GM23248 (cell line): ENCODE data around the gene TADA2A. TPM values are rescaled to one million over a fixed set of nuclear protein-coding genes. Genes with fewer than 3 reads are reported as not detected.
A peak's percentile ranks its signal among the peaks of the same experiment; 100 is the strongest.
"Not testable (repeated sequence)": the region's sequence is repeated elsewhere in the genome, so short reads cannot be mapped to it uniquely, and the experiment has no call there.

Experiments used
- DNase-seq: peaks from one replicate; pipeline ENCODE4 v3.0.0-alpha.2; 2015
- H2AFZ ChIP-seq: fragments of 200-600 bp; sonication (generic); 2 replicates; pipeline ENCODE4 v1.6.1; 2016; ENCODE audit warnings: antibody characterized with exemption
- H3F3A ChIP-seq: fragments of 200-600 bp; sonication (generic); 2 replicates; pipeline ENCODE4 v1.6.1; 2016; ENCODE audit warnings: mild to moderate bottlenecking, antibody characterized with exemption, mixed run types; ENCODE audit not compliant: insufficient read depth
- H3K27ac ChIP-seq: fragments of 200-600 bp; sonication (generic); 2 replicates; pipeline ENCODE4 v1.5.1; 2016; ENCODE audit warnings: mild to moderate bottlenecking
- H3K27me3 ChIP-seq: fragments of 200-600 bp; sonication (generic); replicated peaks from 2 replicates; pipeline ENCODE4 v1.6.1; 2016; ENCODE audit warnings: mild to moderate bottlenecking; ENCODE audit not compliant: insufficient read depth
- H3K36me3 ChIP-seq: fragments of 200-600 bp; sonication (generic); 2 replicates; pipeline ENCODE4 v1.6.1; 2016; ENCODE audit warnings: low read depth, mild to moderate bottlenecking
- H3K4me1 ChIP-seq: fragments of 200-600 bp; sonication (generic); 2 replicates; pipeline ENCODE4 v1.6.1; 2016; ENCODE audit warnings: mild to moderate bottlenecking; ENCODE audit not compliant: insufficient read depth
- H3K4me2 ChIP-seq: fragments of 200-600 bp; sonication (generic); one replicate; pipeline ENCODE4 v1.6.1; 2016; ENCODE audit warnings: mild to moderate bottlenecking; ENCODE audit not compliant: unreplicated experiment
- H3K4me3 ChIP-seq: fragments of 200-600 bp; sonication (generic); 2 replicates; pipeline ENCODE4 v1.5.1; 2016; ENCODE audit warnings: mild to moderate bottlenecking
- H3K79me2 ChIP-seq: fragments of 200-600 bp; sonication (generic); 2 replicates; pipeline ENCODE4 v1.6.1; 2016; ENCODE audit warnings: mild to moderate bottlenecking; ENCODE audit not compliant: insufficient read depth
- H3K9ac ChIP-seq: fragments of 200-600 bp; sonication (generic); 2 replicates; pipeline ENCODE4 v1.6.1; 2016; ENCODE audit warnings: mild to moderate bottlenecking
- H3K9me2 ChIP-seq: fragments of 200-600 bp; sonication (generic); 2 replicates; pipeline ENCODE4 v1.6.1; 2016; ENCODE audit warnings: mixed run types, mild to moderate bottlenecking, moderate library complexity; ENCODE audit not compliant: insufficient read depth
- H3K9me3 ChIP-seq: fragments of 200-600 bp; sonication (generic); one replicate; pipeline ENCODE4 v1.6.1; 2017; ENCODE audit warnings: low read depth
- H4K20me1 ChIP-seq: fragments of 200-600 bp; sonication (generic); 2 replicates; pipeline ENCODE4 v1.6.0; 2016; ENCODE audit not compliant: insufficient read depth
- EZH2 ChIP-seq: fragments of 200-600 bp; sonication (generic); IDR thresholded peaks from 2 replicates; pipeline ENCODE4 v1.6.1; 2018; ENCODE audit warnings: antibody characterized with exemption, mild to moderate bottlenecking; ENCODE audit not compliant: insufficient read depth, poor library complexity, severe bottlenecking
- EZH2phosphoT487 ChIP-seq: fragments of 200-600 bp; sonication (generic); IDR thresholded peaks from 2 replicates; pipeline ENCODE4 v1.6.1; 2018; ENCODE audit warnings: antibody characterized with exemption, moderate library complexity, mild to moderate bottlenecking, low read depth; ENCODE audit not compliant: insufficient read depth
- WGBS, 2 experiments: methylation state at CpG; one replicate each; pipeline ENCODE4 v1.1.6; 2015 to 2017; ENCODE audit warnings: low lambda C conversion rate in 2 of 2, low coverage in 1 of 2; ENCODE audit errors: missing lambda C conversion rate in 2 of 2; 5-methylcytosine and 5-hydroxymethylcytosine counted together
- in situ Hi-C: fragments of 300-500 bp; cut with MboI; formaldehyde crosslinking; loops from 2 replicates; pipeline ENCODE4 v1.15.0; 2020
- polyA plus RNA-seq: library from polyadenylated mRNA; unstranded; fragments of >200 nt; fragmentation: Nextera tagmentation; extraction: Ambion mirVana; gene quantifications from 2 replicates; pipeline ENCODE4 v1.2.1, GENCODE V29; 2016
- total RNA-seq: library from RNA; depleted of rRNA; stranded (reverse); fragments of >200 nt; shearing (Covaris generic); gene quantifications from 2 replicates; pipeline ENCODE4 v1.2.3, GENCODE V29; 2014

The TADA2A gene
- total and polyA plus RNA-seq, 2 experiments from 2014 or later, result 16.7 to 18.3 TPM

DNA sequence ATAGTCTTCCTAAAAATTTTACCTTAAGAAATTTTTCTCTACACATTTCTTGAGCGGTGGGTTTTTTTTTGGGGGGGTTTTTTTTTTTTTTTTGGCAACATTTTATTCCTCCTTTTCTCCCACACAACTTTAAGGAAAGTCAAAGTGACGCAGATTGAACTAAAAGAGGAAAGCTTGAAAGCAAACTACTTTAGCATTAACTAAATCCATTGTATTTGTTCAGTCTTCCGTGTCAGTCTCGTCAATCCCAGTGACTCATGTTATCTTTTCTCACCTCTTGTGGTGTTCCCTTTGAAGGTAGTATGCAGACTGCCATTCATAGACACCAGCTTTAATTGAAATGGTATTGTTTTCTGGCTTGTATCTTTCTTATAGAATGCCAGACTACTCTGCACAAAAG lies 39.3 kb downstream of the TADA2A start:
- H3K4me3 ChIP-seq, result no peak overlapping the region
- peaks cover 23% of the 10 kb centered on the region for H3F3A ChIP-seq
- no peak overlapping the region for H3K27ac ChIP-seq
- no peak overlapping the region for H3K9ac ChIP-seq
- no peak overlapping the region for H2AFZ ChIP-seq
- no peaks in the 10 kb centered on the region for H4K20me1 ChIP-seq
- no peak for TF ChIP-seq EZH2phosphoT487
- TF ChIP-seq EZH2, result no peak
- no peaks in the 10 kb centered on the region for H3K27me3 ChIP-seq
- WGBS, 2 experiments, result 97 to 99% methylated on average over 4 of the region's 4 CpGs
- in situ Hi-C loops, result no loop called here
- no peaks in the 10 kb centered on the region for H3K9me3 ChIP-seq
- peaks cover 20% of the 10 kb centered on the region for H3K79me2 ChIP-seq
- H3K9me2 ChIP-seq, result no peaks in the 10 kb centered on the region
- no peak overlapping the region for H3K4me2 ChIP-seq
- peaks cover 26% of the 10 kb centered on the region for H3K36me3 ChIP-seq
- H3K4me1 ChIP-seq, result peaks cover 19% of the 10 kb centered on the region
- DNase-seq, result no peak

- Histone ChIP-seq H3K4me3 (no peak overlapping the region), H3K4me1 (peaks cover 21% of the 10 kb centered on the region), H3K79me2 (peaks cover 33% of the 10 kb centered on the region), H4K20me1 (no peaks in the 10 kb centered on the region), H3K4me2 (peak overlapping the region; percentile 15), H3K9me2 (no peaks in the 10 kb centered on the region), H3K27me3 (no peaks in the 10 kb centered on the region), H3F3A (peaks cover 23% of the 10 kb centered on the region), H3K36me3 (peaks cover 18% of the 10 kb centered on the region), H3K27ac (peak overlapping the region; percentile 63), H3K9ac (peak overlapping the region; percentile 13; the same call in 1 of the 2 replicates), H3K9me3 (no peaks in the 10 kb centered on the region), H2AFZ (no peak overlapping the region)
- in situ Hi-C loops, result no loop called here
- DNase-seq, result peak; percentile 83
- TF ChIP-seq EZH2 (no peak), EZH2phosphoT487 (no peak)
- 86 to 95% methylated on average over 1 of the region's 1 CpG for whole genome bisulfite sequencing, 2 experiments
Measured at GRCh38 chr17:37447641-37448040, 41.0 kb downstream of the TADA2A start.

- no peaks in the 10 kb centered on the region for H3K27me3 ChIP-seq
- H3K9ac ChIP-seq, result no peak overlapping the region
- H3K4me1 ChIP-seq, result peaks cover 34% of the 10 kb centered on the region
- H3K27ac ChIP-seq, result no peak overlapping the region
- no peak for DNase-seq
- H3K4me2 ChIP-seq, result no peak overlapping the region
- H3K36me3 ChIP-seq, result peaks cover 9% of the 10 kb centered on the region; the same call in 1 of the 2 replicates
- no peak overlapping the region for H3K4me3 ChIP-seq
- H3K9me3 ChIP-seq, result no peaks in the 10 kb centered on the region
- 97 to 100% methylated on average over 6 of the region's 6 CpGs for WGBS, 2 experiments
- no peaks in the 10 kb centered on the region for H3K9me2 ChIP-seq
- TF ChIP-seq EZH2 (no peak), EZH2phosphoT487 (no peak)
- peaks cover 36% of the 10 kb centered on the region for H3K79me2 ChIP-seq
- in situ Hi-C loops, result no loop called here
- H4K20me1 ChIP-seq, result no peaks in the 10 kb centered on the region
- no peak overlapping the region for H2AFZ ChIP-seq
- peaks cover 28% of the 10 kb centered on the region for H3F3A ChIP-seq
Measured at GRCh38 chr17:37450112-37450511, 43.4 kb downstream of the TADA2A start.

GRCh38 chr17:37457801-37458200 lies 51.1 kb downstream of the TADA2A start:
- H3K9me3 ChIP-seq, H3K79me2 ChIP-seq, H2AFZ ChIP-seq, DNase-seq, H3K4me3 ChIP-seq, H4K20me1 ChIP-seq, H3K36me3 ChIP-seq, H3K27me3 ChIP-seq, H3K9me2 ChIP-seq, H3K4me2 ChIP-seq, H3K9ac ChIP-seq, in situ Hi-C loops, H3K27ac ChIP-seq: not testable (repeated sequence)
- Histone ChIP-seq H3F3A (peaks cover 10% of the 10 kb centered on the region), H3K4me1 (peaks cover 22% of the 10 kb centered on the region)
- 96 to 97% methylated on average over 3 of the region's 3 CpGs for WGBS, 2 experiments

GRCh38 chr17:37458805-37459204 lies 52.1 kb downstream of the TADA2A start:
- DNase-seq, result peak; percentile 83
- H3K4me1 ChIP-seq, result peaks cover 15% of the 10 kb centered on the region
- no peak overlapping the region for H3K9ac ChIP-seq
- TF ChIP-seq EZH2phosphoT487 (no peak), EZH2 (no peak)
- H2AFZ ChIP-seq, result no peak overlapping the region
- H3K9me2 ChIP-seq, result no peaks in the 10 kb centered on the region
- 0 out of 2 replicates have a peak, but pooled peaks cover 6% of the 10 kb centered on the region for H3K79me2 ChIP-seq
- H4K20me1 ChIP-seq, result no peaks in the 10 kb centered on the region
- in situ Hi-C loops, result no loop called here
- peak overlapping the region; percentile 46 for H3K27ac ChIP-seq
- no peak overlapping the region for H3K4me2 ChIP-seq
- H3K9me3 ChIP-seq, result no peaks in the 10 kb centered on the region
- peaks cover 5% of the 10 kb centered on the region for H3F3A ChIP-seq
- 66 to 67% methylated on average over 3 of the region's 3 CpGs for WGBS, 2 experiments
- no peaks in the 10 kb centered on the region for H3K27me3 ChIP-seq
- no peak overlapping the region for H3K4me3 ChIP-seq
- H3K36me3 ChIP-seq, result peaks cover 8% of the 10 kb centered on the region; the same call in 1 of the 2 replicates
